Astrocyte (in vitro differentiated cells and primary cell): Measurements from ENCODE around the gene USH1C. TPM values are rescaled to one million over a fixed set of nuclear protein-coding genes. Genes with fewer than 3 reads are reported as not detected.

Experiments used
- DNase-seq: peaks from one replicate; pipeline ENCODE4 v3.0.0-alpha.2; 2010; ENCODE audit warnings: low read depth
- FAIRE-seq: peaks from 2 replicates; lab custom pipeline; 2011; peaks lifted over from hg19 to GRCh38; lab: Jason Lieb, UNC
- H2AFZ ChIP-seq: 2 replicates; pipeline ENCODE4 v1.6.0; 2012; ENCODE audit warnings: low read depth, low read length, inconsistent platforms
- H3K27ac ChIP-seq: 2 replicates; pipeline ENCODE4 v1.5.1; 2011; ENCODE audit warnings: low read depth, low read length, inconsistent platforms
- H3K27me3 ChIP-seq: 2 replicates; pipeline ENCODE4 v1.6.0; 2011; ENCODE audit warnings: low read length, inconsistent platforms; ENCODE audit not compliant: insufficient read depth
- H3K36me3 ChIP-seq: 2 replicates; pipeline ENCODE4 v1.5.1; 2011; ENCODE audit warnings: low read length, inconsistent platforms; ENCODE audit not compliant: insufficient read depth
- H3K4me1 ChIP-seq: 2 replicates; pipeline ENCODE4 v1.5.1; 2011; ENCODE audit warnings: low read length, inconsistent platforms; ENCODE audit not compliant: insufficient read depth
- H3K4me2 ChIP-seq: 2 replicates; pipeline ENCODE4 v1.6.0; 2012; ENCODE audit warnings: low read length, inconsistent platforms
- H3K4me3 ChIP-seq: 2 replicates; pipeline ENCODE4 v1.5.1; 2011; ENCODE audit warnings: low read depth, mild to moderate bottlenecking, low read length, inconsistent platforms; ENCODE audit not compliant: insufficient read depth
- H3K79me2 ChIP-seq: 2 replicates; pipeline ENCODE4 v1.6.0; 2012; ENCODE audit warnings: mild to moderate bottlenecking, low read length, inconsistent platforms; ENCODE audit not compliant: insufficient read depth
- H3K9ac ChIP-seq: 2 replicates; pipeline ENCODE4 v1.6.0; 2012; ENCODE audit warnings: mild to moderate bottlenecking, low read length, inconsistent platforms
- H3K9me3 ChIP-seq: 2 replicates; pipeline ENCODE4 v1.5.1; 2012; ENCODE audit warnings: low read depth, mild to moderate bottlenecking, low read length, inconsistent platforms; ENCODE audit not compliant: insufficient read depth
- H4K20me1 ChIP-seq: 2 replicates; pipeline ENCODE4 v1.6.0; 2012; ENCODE audit warnings: low read length, inconsistent platforms; ENCODE audit not compliant: insufficient read depth
- H3K27ac Mint-ChIP-seq: one replicate; pipeline ENCODE4 v1.8.0; 2021; ENCODE audit warnings: mild to moderate bottlenecking, mixed read lengths; ENCODE audit not compliant: unreplicated experiment
- H3K27me3 Mint-ChIP-seq: one replicate; pipeline ENCODE4 v1.8.0; 2021; ENCODE audit warnings: low read depth, mixed read lengths; ENCODE audit not compliant: unreplicated experiment
- H3K36me3 Mint-ChIP-seq: one replicate; pipeline ENCODE4 v1.8.0; 2021; ENCODE audit warnings: low read depth, mixed read lengths; ENCODE audit not compliant: unreplicated experiment
- H3K4me1 Mint-ChIP-seq: one replicate; pipeline ENCODE4 v1.8.0; 2021; ENCODE audit warnings: low read depth, mixed read lengths; ENCODE audit not compliant: unreplicated experiment
- H3K4me3 Mint-ChIP-seq: one replicate; pipeline ENCODE4 v1.8.0; 2021; ENCODE audit warnings: mild to moderate bottlenecking, moderate library complexity, mixed read lengths; ENCODE audit not compliant: unreplicated experiment
- H3K9me3 Mint-ChIP-seq: one replicate; pipeline ENCODE4 v1.8.0; 2021; ENCODE audit warnings: mild to moderate bottlenecking, mixed read lengths; ENCODE audit not compliant: unreplicated experiment
- EZH2 ChIP-seq: IDR thresholded peaks from 2 replicates; pipeline ENCODE4 v1.6.1; 2012; ENCODE audit warnings: mild to moderate bottlenecking, low read length, inconsistent platforms; ENCODE audit not compliant: insufficient read depth
- total RNA-seq: library from RNA; stranded (reverse); gene quantifications from 2 replicates; pipeline ENCODE4 v1.2.1, GENCODE V29; 2021
- TF ChIP-seq, protein P1 (sequence below): IDR thresholded peaks from 2 replicates; pipeline ENCODE4 v1.5.1; 2011; ENCODE audit warnings: low read depth, mild to moderate bottlenecking, inconsistent platforms, low read length, moderate library complexity; ENCODE audit not compliant: insufficient read depth

The USH1C gene
- total RNA-seq, 1 donor from 2014 or later = not detected

DNA sequence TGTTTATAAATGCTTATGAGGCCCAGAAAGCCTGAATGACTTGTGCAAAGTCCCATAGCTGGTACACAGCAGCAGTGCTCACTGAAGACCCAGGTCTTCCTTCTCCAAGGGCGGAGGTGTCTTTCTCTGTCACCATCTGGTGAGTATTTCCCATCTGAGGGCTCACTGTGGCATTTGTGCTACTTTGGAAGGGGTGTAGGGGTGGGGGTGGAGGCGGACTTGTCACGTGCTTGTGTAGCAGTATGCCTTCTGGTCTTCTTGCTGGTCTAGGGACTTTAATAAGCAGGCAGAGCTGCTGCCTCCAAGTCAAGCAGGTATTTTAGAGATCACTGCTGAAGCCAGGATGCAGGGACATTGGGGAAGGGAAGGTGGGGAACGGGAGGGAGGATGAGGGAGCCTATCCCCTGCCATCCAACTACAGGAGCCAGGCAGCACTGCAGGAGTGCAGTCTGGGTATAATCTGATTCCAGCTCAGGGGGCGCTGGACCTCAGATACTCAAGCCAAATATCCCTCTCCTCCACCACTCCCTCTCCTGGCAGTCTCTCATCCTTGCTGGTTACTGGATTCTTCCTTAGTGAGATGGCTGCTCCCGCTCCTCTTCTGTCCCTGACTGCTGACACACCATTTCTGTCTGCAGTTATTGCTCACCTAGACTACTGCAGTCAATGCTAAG lies 71.0 kb downstream of the USH1C start:
- H3K36me3 Mint-ChIP-seq = peaks cover 5% of the 10 kb centered on the region
- H3K27me3 Mint-ChIP-seq = peaks cover 76% of the 10 kb centered on the region
- no peaks in the 10 kb centered on the region for H3K4me1 ChIP-seq
- H3K9me3 ChIP-seq = no peaks in the 10 kb centered on the region
- no peaks in the 10 kb centered on the region for H3K79me2 ChIP-seq
- H3K4me1 Mint-ChIP-seq = no peaks in the 10 kb centered on the region
- H3K27me3 ChIP-seq = peaks cover 40% of the 10 kb centered on the region
- no peak overlapping the region for H3K4me3 Mint-ChIP-seq
- no peaks in the 10 kb centered on the region for H3K9me3 Mint-ChIP-seq
- TF ChIP-seq, protein P1, sequence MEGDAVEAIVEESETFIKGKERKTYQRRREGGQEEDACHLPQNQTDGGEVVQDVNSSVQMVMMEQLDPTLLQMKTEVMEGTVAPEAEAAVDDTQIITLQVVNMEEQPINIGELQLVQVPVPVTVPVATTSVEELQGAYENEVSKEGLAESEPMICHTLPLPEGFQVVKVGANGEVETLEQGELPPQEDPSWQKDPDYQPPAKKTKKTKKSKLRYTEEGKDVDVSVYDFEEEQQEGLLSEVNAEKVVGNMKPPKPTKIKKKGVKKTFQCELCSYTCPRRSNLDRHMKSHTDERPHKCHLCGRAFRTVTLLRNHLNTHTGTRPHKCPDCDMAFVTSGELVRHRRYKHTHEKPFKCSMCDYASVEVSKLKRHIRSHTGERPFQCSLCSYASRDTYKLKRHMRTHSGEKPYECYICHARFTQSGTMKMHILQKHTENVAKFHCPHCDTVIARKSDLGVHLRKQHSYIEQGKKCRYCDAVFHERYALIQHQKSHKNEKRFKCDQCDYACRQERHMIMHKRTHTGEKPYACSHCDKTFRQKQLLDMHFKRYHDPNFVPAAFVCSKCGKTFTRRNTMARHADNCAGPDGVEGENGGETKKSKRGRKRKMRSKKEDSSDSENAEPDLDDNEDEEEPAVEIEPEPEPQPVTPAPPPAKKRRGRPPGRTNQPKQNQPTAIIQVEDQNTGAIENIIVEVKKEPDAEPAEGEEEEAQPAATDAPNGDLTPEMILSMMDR = no peak
- H4K20me1 ChIP-seq = no peaks in the 10 kb centered on the region
- DNase-seq = no peak
- no peaks in the 10 kb centered on the region for H3K36me3 ChIP-seq
- H3K4me3 ChIP-seq = no peak overlapping the region
- no peak overlapping the region for H2AFZ ChIP-seq
- H3K9ac ChIP-seq = no peak overlapping the region
- no peak for FAIRE-seq
- no peak overlapping the region for H3K27ac Mint-ChIP-seq
- no peak overlapping the region for H3K27ac ChIP-seq
- no peak overlapping the region for H3K4me2 ChIP-seq

DNA sequence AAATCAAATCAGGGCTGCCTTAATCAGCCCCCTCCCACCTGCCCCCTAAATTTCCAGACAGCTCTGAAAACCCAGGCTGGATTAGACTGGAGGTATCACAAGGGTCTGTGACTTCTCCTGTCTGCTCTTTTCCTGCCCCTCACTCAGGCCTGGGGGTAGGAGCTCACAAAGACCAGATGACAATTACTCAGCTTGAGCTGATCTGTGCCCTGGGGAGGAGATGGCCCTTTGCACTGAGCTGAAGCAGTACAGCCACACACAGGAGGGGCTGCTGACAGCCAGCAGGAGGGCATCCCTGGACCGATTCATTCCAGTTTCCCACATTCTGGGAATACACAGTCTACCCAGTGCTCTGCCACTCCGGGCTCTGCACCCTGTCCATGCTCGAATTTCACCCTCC lies 71.7 kb downstream of the USH1C start:
- Mint-ChIP-seq H3K4me1 (no peaks in the 10 kb centered on the region), H3K36me3 (peaks cover 2% of the 10 kb centered on the region), H3K9me3 (no peaks in the 10 kb centered on the region), H3K27me3 (peaks cover 76% of the 10 kb centered on the region), H3K27ac (no peak overlapping the region), H3K4me3 (no peak overlapping the region)
- TF ChIP-seq EZH2 = no peak
- TF ChIP-seq, protein P1 = no peak
- no peak overlapping the region for H3K4me2 ChIP-seq
- H3K9me3 ChIP-seq = no peaks in the 10 kb centered on the region
- no peak overlapping the region for H3K4me3 ChIP-seq
- H3K9ac ChIP-seq = no peak overlapping the region
- no peaks in the 10 kb centered on the region for H3K36me3 ChIP-seq
- no peak overlapping the region for H2AFZ ChIP-seq
- DNase-seq (no peak), FAIRE-seq (no peak)
- H4K20me1 ChIP-seq = no peaks in the 10 kb centered on the region
- H3K4me1 ChIP-seq = no peaks in the 10 kb centered on the region
- H3K27me3 ChIP-seq = peaks cover 33% of the 10 kb centered on the region
- H3K79me2 ChIP-seq = no peaks in the 10 kb centered on the region
- H3K27ac ChIP-seq = no peak overlapping the region

DNA sequence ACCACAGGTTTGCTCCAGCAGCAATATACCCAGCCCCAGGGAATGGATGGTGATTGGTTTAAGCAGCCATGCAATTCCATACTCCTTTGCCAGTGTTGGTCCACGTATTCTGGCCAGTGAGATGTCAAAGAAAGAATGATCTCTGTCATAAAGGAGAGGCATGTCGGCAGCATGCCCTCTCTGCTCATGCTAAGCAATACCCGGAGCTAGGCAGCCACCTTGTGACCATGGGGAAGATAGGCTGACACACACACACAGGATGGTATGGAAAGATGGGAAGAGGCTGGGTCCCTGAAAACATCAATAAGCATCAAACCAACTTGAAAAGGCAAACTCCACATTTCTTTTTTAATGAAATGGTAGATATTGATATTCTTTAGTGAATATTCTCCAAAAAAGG lies 72.7 kb downstream of the USH1C start:
- Histone ChIP-seq H3K27ac (no peak overlapping the region), H4K20me1 (no peaks in the 10 kb centered on the region), H3K27me3 (peaks cover 29% of the 10 kb centered on the region), H3K36me3 (no peaks in the 10 kb centered on the region), H3K4me2 (no peak overlapping the region), H3K9me3 (no peaks in the 10 kb centered on the region), H3K4me1 (no peaks in the 10 kb centered on the region), H3K79me2 (no peaks in the 10 kb centered on the region), H3K9ac (no peak overlapping the region), H3K4me3 (no peak overlapping the region), H2AFZ (no peak overlapping the region)
- no peaks in the 10 kb centered on the region for H3K4me1 Mint-ChIP-seq
- H3K27ac Mint-ChIP-seq = no peak overlapping the region
- H3K4me3 Mint-ChIP-seq = no peak overlapping the region
- no peaks in the 10 kb centered on the region for H3K9me3 Mint-ChIP-seq
- TF ChIP-seq, protein P1 = no peak
- no peak for TF ChIP-seq EZH2
- DNase-seq (no peak), FAIRE-seq (no peak)
- peaks cover 2% of the 10 kb centered on the region for H3K36me3 Mint-ChIP-seq
- H3K27me3 Mint-ChIP-seq = peaks cover 73% of the 10 kb centered on the region
